Upper lobe of right lung (tissue), 1 donor: ENCODE data around the gene ARMH3. TPM values are rescaled to one million over a fixed set of nuclear protein-coding genes. Genes with fewer than 3 reads are reported as not detected.

Experiments used
- ATAC-seq: fragments of 200-7000 bp; cut with Tn5 transposase; one replicate; pipeline ENCODE4 v1.9.1; 2020; ENCODE audit warnings: mild to moderate bottlenecking, moderate library complexity
- DNase-seq: peaks from one replicate; pipeline ENCODE4 v3.0.0-alpha.2; 2020
- H3K27ac ChIP-seq: fragments of 200-600 bp; one replicate; pipeline ENCODE4 v1.8.0; 2022
- H3K27me3 ChIP-seq: fragments of 200-600 bp; one replicate; pipeline ENCODE4 v1.8.0; 2022; ENCODE audit warnings: mild to moderate bottlenecking
- H3K36me3 ChIP-seq: fragments of 200-600 bp; one replicate; pipeline ENCODE4 v1.8.0; 2022
- H3K4me1 ChIP-seq: fragments of 200-600 bp; one replicate; pipeline ENCODE4 v1.8.0; 2022
- H3K4me3 ChIP-seq: fragments of 200-600 bp; one replicate; pipeline ENCODE4 v1.8.0; 2022; ENCODE audit warnings: mild to moderate bottlenecking
- H3K9me3 ChIP-seq: fragments of 200-600 bp; one replicate; pipeline ENCODE4 v1.8.0; 2022
- CTCF ChIP-seq: fragments of 200-600 bp; IDR thresholded peaks from one replicate; pipeline ENCODE4 v1.8.0; 2022; ENCODE audit warnings: antibody characterized with exemption
- intact Hi-C: fragments of 100-400 bp; cut with DNase I; formaldehyde crosslinking; loops from one replicate; pipeline ENCODE4 v1.11.0; 2022
- total RNA-seq: library from RNA; stranded (reverse); fragmentation: NEBNext Ultra II Directional; extraction: Animal tissue kit (Norgen Biotek cat#: 25700); gene quantifications from one replicate; pipeline ENCODE4 v1.2.1, GENCODE V29; 2021
- donor health status: DM: no; HTN: yes; CAD: no; lungs with severe emphysema.

ARMH3 gene
- total RNA-seq, 1 donor from 2014 or later: 37.2 TPM

- no peak for TF ChIP-seq CTCF
- no peaks in the 10 kb centered on the region for H3K27me3 ChIP-seq
- DNase-seq: no peak
- H3K4me3 ChIP-seq: no peak overlapping the region
- no peaks in the 10 kb centered on the region for H3K4me1 ChIP-seq
- ATAC-seq: no peak
- H3K27ac ChIP-seq: no peak overlapping the region
- no peaks in the 10 kb centered on the region for H3K9me3 ChIP-seq
- intact Hi-C loops: no loop called here
- H3K36me3 ChIP-seq: peaks cover 75% of the 10 kb centered on the region
Measured at GRCh38 chr10:102004376-102004775, 51.6 kb downstream of the ARMH3 start.

GRCh38 chr10:102003541-102003940 is 52.4 kb downstream of the ARMH3 start:
- H3K36me3 ChIP-seq: peaks cover 67% of the 10 kb centered on the region
- ATAC-seq (no peak), DNase-seq (no peak)
- no peak for TF ChIP-seq CTCF
- H3K9me3 ChIP-seq: no peaks in the 10 kb centered on the region
- no peak overlapping the region for H3K4me3 ChIP-seq
- no peaks in the 10 kb centered on the region for H3K4me1 ChIP-seq
- H3K27me3 ChIP-seq: no peaks in the 10 kb centered on the region
- intact Hi-C loops: no loop called here
- H3K27ac ChIP-seq: no peak overlapping the region

GRCh38 chr10:102001435-102002068 is 54.4 kb downstream of the ARMH3 start:
- Histone ChIP-seq H3K27ac (no peak overlapping the region), H3K9me3 (no peaks in the 10 kb centered on the region), H3K27me3 (no peaks in the 10 kb centered on the region), H3K36me3 (peaks cover 56% of the 10 kb centered on the region), H3K4me1 (no peaks in the 10 kb centered on the region), H3K4me3 (no peak overlapping the region)
- DNase-seq (no peak), ATAC-seq (peak; percentile 70)
- no peak for TF ChIP-seq CTCF
- intact Hi-C loops: no loop called here

GRCh38 chr10:101997803-101998202 is 58.2 kb downstream of the ARMH3 start:
- peaks cover 5% of the 10 kb centered on the region for H3K4me1 ChIP-seq
- intact Hi-C loops: no loop called here
- DNase-seq: no peak
- H3K4me3 ChIP-seq: no peak overlapping the region
- no peaks in the 10 kb centered on the region for H3K27me3 ChIP-seq
- peaks cover 51% of the 10 kb centered on the region for H3K36me3 ChIP-seq
- no peak for TF ChIP-seq CTCF
- H3K9me3 ChIP-seq: no peaks in the 10 kb centered on the region
- no peak for ATAC-seq
- no peak overlapping the region for H3K27ac ChIP-seq

- DNase-seq (no peak), ATAC-seq (peak; percentile 69)
- H3K27me3 ChIP-seq: no peaks in the 10 kb centered on the region
- peaks cover 5% of the 10 kb centered on the region for H3K4me1 ChIP-seq
- H3K4me3 ChIP-seq: no peak overlapping the region
- H3K9me3 ChIP-seq: no peaks in the 10 kb centered on the region
- intact Hi-C loops: no loop called here
- H3K27ac ChIP-seq: no peak overlapping the region
- H3K36me3 ChIP-seq: peaks cover 56% of the 10 kb centered on the region
- no peak for TF ChIP-seq CTCF
Measured at GRCh38 chr10:101995451-101996063, 60.4 kb downstream of the ARMH3 start.
